GM12878 (cell line): ENCODE measurements around the gene SFXN2.

Source experiments
- ASH2L ChIP-seq: fragments of 300-600, 200-600 bp; sonication (generic); IDR thresholded peaks from 2 replicates; pipeline ENCODE4 v1.6.1; 2017; ENCODE audit warnings: low read depth, mild to moderate bottlenecking, borderline replicate concordance
- ATF3 ChIP-seq: IDR thresholded peaks from 2 replicates; pipeline ENCODE4 v1.6.1; 2011; ENCODE audit warnings: low read depth, mild to moderate bottlenecking, low read length, moderate library complexity, borderline replicate concordance; ENCODE audit errors: extremely low read depth
- CHD1 ChIP-seq: IDR thresholded peaks from 2 replicates; pipeline ENCODE4 v1.6.1; 2012; ENCODE audit warnings: low read depth, low read length, improper control_type of control experiment
- CTCF ChIP-seq, 3 experiments: IDR thresholded peaks in 2 of 3; conservative IDR thresholded peaks in 1 of 3; 2 replicates each; pipeline ENCODE4 v1.5.1; 2011; ENCODE audit warnings: low read depth in 3 of 3, low read length in 3 of 3, mild to moderate bottlenecking in 3 of 3, control low read depth in 2 of 3, moderate library complexity in 2 of 3, inconsistent platforms in 1 of 3, mixed read lengths in 1 of 3; ENCODE audit not compliant: control insufficient read depth in 2 of 3, insufficient read depth in 1 of 3; ENCODE audit errors: extremely low read depth in 1 of 3
- EZH2 ChIP-seq: IDR thresholded peaks from 2 replicates; pipeline ENCODE4 v1.6.1; 2012; ENCODE audit warnings: low read depth, mild to moderate bottlenecking, control low read depth, inconsistent platforms, low read length, borderline replicate concordance; ENCODE audit not compliant: control insufficient read depth
- GABPA ChIP-seq: IDR thresholded peaks from 2 replicates; pipeline ENCODE4 v1.6.1; 2014; ENCODE audit warnings: antibody characterized with exemption, low read depth, mild to moderate bottlenecking, inconsistent platforms
- NFIC ChIP-seq: IDR thresholded peaks from 2 replicates; pipeline ENCODE4 v1.6.1; 2012; ENCODE audit warnings: low read depth, mild to moderate bottlenecking, inconsistent platforms, low read length, moderate library complexity
- POLR2A ChIP-seq: IDR thresholded peaks from 2 replicates; pipeline ENCODE4 v1.6.1; 2011; ENCODE audit warnings: low read depth, mild to moderate bottlenecking, low read length
- RELB ChIP-seq: fragments of 450-650 bp; IDR thresholded peaks from 2 replicates; pipeline ENCODE4 v1.6.1; 2017; ENCODE audit warnings: low read depth, mild to moderate bottlenecking, moderate library complexity
- REST ChIP-seq: IDR thresholded peaks from 2 replicates; pipeline ENCODE4 v1.6.1; 2012; ENCODE audit warnings: mild to moderate bottlenecking, low read depth, low read length

- TF ChIP-seq EZH2 (no peak), RELB (0 out of 2 replicates have a peak, but pooled peaks have one; percentile 18), CTCF (IDR thresholded peaks at IDR 0.05 in 2 of 3, conservative IDR thresholded peaks at IDR 0.05 in 1 of 3; ENCODE audit: control insufficient read depth in 2 of 3, extremely low read depth in 1 of 3, insufficient read depth in 1 of 3, low read depth in 3 of 3, low read length in 3 of 3) (0 out of 6 replicates have a peak, but pooled peaks of 1 of the 3 experiments have one; percentile 3), ATF3 (no peak), ASH2L (no peak), POLR2A (0 out of 2 replicates have a peak, but pooled peaks have one; percentile 28), NFIC (peak; percentile 24; the same call in 1 of the 2 replicates), CHD1 (no peak), REST (no peak), GABPA (no peak)
These were observed 39.3 kb upstream of the SFXN2 start for GRCh38 chr10:102675011-102675665.
